K562 (cell line): ENCODE data around the gene SMAD5. TPM values are rescaled to one million over a fixed set of nuclear protein-coding genes. Genes with fewer than 3 reads are reported as not detected.

Source experiments
- ATAC-seq: fragments of 200-7000 bp; cut with Tn5 transposase; 3 replicates; pipeline ENCODE4 v1.9.1; 2020; ENCODE audit warnings: moderate library complexity
- BruUV-seq: library from RNA; stranded (reverse); fragments of 400-500 nt; replicated peaks from 2 replicates; lab custom pipeline; 2021; lab: Mats Ljungman, UMichigan
- CTCF ChIA-PET: fragments of 300-600 bp; formaldehyde crosslinking; extraction: SDS; loops from one replicate; lab custom pipeline; 2021; ENCODE audit warnings: low intra/inter-chr PET ratio; lab: Yijun Ruan, JAX
- POLR2A ChIA-PET: fragments of 300-600, 350-650 bp; sonication (Branson Sonifier 250); formaldehyde crosslinking; extraction: SDS; loops from one replicate; lab custom pipeline; 2021; ENCODE audit warnings: antibody characterized with exemption, inconsistent platforms; lab: Yijun Ruan, JAX
- DNase-seq, 4 experiments: peaks; one replicate each; pipeline versions ENCODE4 v3.0.0 to v3.0.0-alpha.2; 2011 to 2018; ENCODE audit warnings: low spot score in 3 of 4, mixed read lengths in 3 of 4; ENCODE audit errors: extremely low read depth in 1 of 4
- FAIRE-seq: peaks from 2 replicates; lab custom pipeline; 2011; peaks lifted over from hg19 to GRCh38; lab: Jason Lieb, UNC
- H2AFZ ChIP-seq: 2 replicates; pipeline ENCODE4 v1.6.0; 2011; ENCODE audit warnings: low read depth, low read length, control low read depth, inconsistent platforms
- H3K27ac ChIP-seq: fragments of 200-600 bp; 3 replicates; pipeline ENCODE4 v1.8.0; 2011; ENCODE audit warnings: low read depth, mild to moderate bottlenecking, control low read depth, inconsistent platforms, low read length, moderate library complexity, mixed read lengths; ENCODE audit errors: extremely low read depth
- H3K27me3 ChIP-seq, 2 experiments: fragments of 300-600 bp in 1 of 2; 2 replicates in 1 of 2; 3 replicates in 1 of 2; pipeline versions ENCODE4 v1.6.0 to v1.8.0; 2011; ENCODE audit warnings: inconsistent platforms in 2 of 2, low read length in 2 of 2, mild to moderate bottlenecking in 1 of 2, mixed read lengths in 1 of 2, moderate library complexity in 1 of 2; ENCODE audit not compliant: control insufficient read depth in 2 of 2, insufficient read depth in 2 of 2
- H3K36me3 ChIP-seq: fragments of 300-600 bp; 3 replicates; pipeline ENCODE4 v1.8.0; 2011; ENCODE audit warnings: mild to moderate bottlenecking, low read length, inconsistent platforms; ENCODE audit not compliant: control insufficient read depth, insufficient read depth
- H3K4me1 ChIP-seq, 2 experiments: fragments of 200-600 bp in 1 of 2; replicated peaks in 1 of 2; 2 replicates in 1 of 2; 3 replicates in 1 of 2; pipeline versions ENCODE4 v1.5.1 to v1.8.0; 2011; ENCODE audit warnings: inconsistent platforms in 2 of 2, low read length in 2 of 2, mild to moderate bottlenecking in 1 of 2, mixed read lengths in 1 of 2, moderate library complexity in 1 of 2; ENCODE audit not compliant: control insufficient read depth in 2 of 2, insufficient read depth in 2 of 2
- H3K4me2 ChIP-seq: 2 replicates; pipeline ENCODE4 v1.6.1; 2011; ENCODE audit warnings: low read length, control low read depth, inconsistent platforms, mixed read lengths; ENCODE audit not compliant: insufficient read depth
- H3K4me3 ChIP-seq: fragments of 200-600 bp; sonication (generic), shearing (Covaris generic); 2 replicates; pipeline ENCODE4 v1.5.1; 2016; ENCODE audit warnings: control low read depth, inconsistent platforms
- H3K79me2 ChIP-seq: fragments of 200-600 bp; 3 replicates; pipeline ENCODE4 v1.8.0; 2011; ENCODE audit warnings: low read length, inconsistent platforms; ENCODE audit not compliant: control insufficient read depth, insufficient read depth
- H3K9ac ChIP-seq, 2 experiments: 2 replicates each; pipeline versions ENCODE4 v1.6.0 to v1.6.1; 2011; ENCODE audit warnings: low read depth in 2 of 2, low read length in 2 of 2, control low read depth in 1 of 2, inconsistent platforms in 1 of 2, mild to moderate bottlenecking in 1 of 2, mixed read lengths in 1 of 2; ENCODE audit not compliant: insufficient read depth in 1 of 2
- H3K9me1 ChIP-seq: one replicate; pipeline ENCODE4 v1.6.0; 2011; ENCODE audit warnings: inconsistent platforms, mild to moderate bottlenecking, low read length, moderate library complexity; ENCODE audit not compliant: control insufficient read depth, insufficient read depth
- H3K9me3 ChIP-seq: replicated peaks from 2 replicates; pipeline ENCODE4 v1.5.1; 2011; ENCODE audit warnings: low read depth, low read length, inconsistent platforms; ENCODE audit not compliant: control insufficient read depth, insufficient read depth
- H4K20me1 ChIP-seq: replicated peaks from 2 replicates; pipeline ENCODE4 v1.6.1; 2011; ENCODE audit warnings: low read length, inconsistent platforms, mixed read lengths; ENCODE audit not compliant: control insufficient read depth, insufficient read depth
- FOXA3 ChIP-seq, 2 experiments: fragments of 450-650 bp in 1 of 2; sonication (generic) in 1 of 2; formaldehyde crosslinking; IDR thresholded peaks in 1 of 2; conservative IDR thresholded peaks in 1 of 2; 2 replicates each; pipeline versions ENCODE4 v1.4.0 to v1.8.0; 2020 to 2022; ENCODE audit warnings: mild to moderate bottlenecking in 2 of 2, missing genetic modification reagents in 1 of 2
- FOXM1 ChIP-seq, 2 experiments: fragments of 450-650 bp in 1 of 2; sonication (generic) in 1 of 2; formaldehyde crosslinking in 1 of 2; IDR thresholded peaks; 2 replicates each; pipeline versions ENCODE4 v1.6.1 to v1.9.0; 2017 to 2022; ENCODE audit warnings: low read depth in 2 of 2, mild to moderate bottlenecking in 2 of 2, missing genetic modification reagents in 1 of 2, moderate library complexity in 1 of 2
- KHSRP ChIP-seq: fragments of 450-650 bp; IDR thresholded peaks from 2 replicates; pipeline ENCODE4 v1.6.1; 2017
- MED1 ChIP-seq: sonication (generic); formaldehyde crosslinking; IDR thresholded peaks from 2 replicates; pipeline ENCODE4 v1.8.1; 2023; ENCODE audit warnings: missing genetic modification reagents, borderline replicate concordance
- POLR2G ChIP-seq: fragments of 200-400 bp; formaldehyde crosslinking; IDR thresholded peaks from 2 replicates; pipeline ENCODE4 v1.6.1; 2017; ENCODE audit warnings: low read depth, mild to moderate bottlenecking, antibody characterized with exemption, low read length, moderate library complexity
- RBM15 ChIP-seq: fragments of 200-400 bp; formaldehyde crosslinking; IDR thresholded peaks from 2 replicates; pipeline ENCODE4 v1.6.1; 2018; ENCODE audit warnings: mild to moderate bottlenecking, low read length, moderate library complexity; ENCODE audit not compliant: insufficient read depth
- SAP30 ChIP-seq: fragments of 200-600 bp; sonication (generic); IDR thresholded peaks from 2 replicates; pipeline ENCODE4 v1.6.1; 2012; ENCODE audit warnings: borderline replicate concordance, low read depth, mild to moderate bottlenecking, moderate library complexity, low read length, control low read depth, inconsistent platforms; ENCODE audit not compliant: insufficient read depth, poor library complexity, severe bottlenecking
- SPI1 ChIP-seq: IDR thresholded peaks from 2 replicates; pipeline ENCODE4 v1.6.1; 2011; ENCODE audit warnings: low read depth, low read length, control low read depth, borderline replicate concordance
- TCF7 ChIP-seq: sonication (generic); IDR thresholded peaks from 2 replicates; pipeline ENCODE4 v1.6.1; 2016; ENCODE audit warnings: antibody characterized with exemption, borderline replicate concordance
- WGBS: fragments of 100-300 bp; shearing (Covaris generic); methylation state at CpG from one replicate; pipeline ENCODE4 v1.1.6; 2016; ENCODE audit warnings: low coverage, mixed read lengths; ENCODE audit not compliant: insufficient coverage; ENCODE audit errors: missing lambda C conversion rate; 5-methylcytosine and 5-hydroxymethylcytosine counted together
- in situ Hi-C: fragments of 300-500 bp; cut with MboI; formaldehyde crosslinking; loops from 4 replicates; pipeline ENCODE4 v1.15.0; 2018; ENCODE audit warnings: inconsistent platforms, mixed read lengths
- intact Hi-C: fragments of 100-400 bp; cut with micrococcal nuclease; formaldehyde crosslinking; loops from 2 replicates; pipeline ENCODE4 v1.14.2; 2022
- polyA plus RNA-seq, 8 experiments: library from polyadenylated mRNA; depleted of rRNA in 4 of 8; stranded (reverse) in 5 of 8; unstranded in 3 of 8; fragments of >200 nt; fragmentation: Nextera tagmentation in 2 of 8; fragmentation: Illumina TruSeq in 1 of 8; extraction: Ambion mirVana in 2 of 8; extraction: Trizol in 1 of 8; gene quantifications; 2 replicates each; pipeline versions ENCODE4 v1.2.1 to v1.2.3, GENCODE V29; 2011 to 2014; ENCODE audit warnings: inconsistent platforms in 1 of 8, missing spikeins in 1 of 8
- total RNA-seq, 7 experiments: library from RNA; depleted of rRNA in 6 of 7; stranded (reverse); fragments of >200 nt in 6 of 7; fragmentation: Illumina TruSeq in 2 of 7; extraction: Trizol in 2 of 7; gene quantifications; 2 replicates each; pipeline versions ENCODE4 v1.2.1 to v1.2.3, GENCODE V29; 2011 to 2021; ENCODE audit warnings: low replicate concordance in 1 of 7
- TF ChIP-seq, protein P1 (sequence below): fragments of 450-650 bp; formaldehyde crosslinking; IDR thresholded peaks from 2 replicates; pipeline ENCODE4 v1.4.0; 2020; ENCODE audit warnings: mild to moderate bottlenecking, moderate library complexity
- TF ChIP-seq, protein P2 (sequence below): sonication (generic); formaldehyde crosslinking; IDR thresholded peaks from 2 replicates; pipeline ENCODE4 v1.8.1; 2023; ENCODE audit warnings: mild to moderate bottlenecking, missing genetic modification reagents

Gene SMAD5
- total and polyA plus RNA-seq, 9 of the 15 experiments (the other 6 are each of a cell fraction or from before 2014, with no cell fraction given), result 12.4 to 53.9 (median 20.3) TPM

DNA sequence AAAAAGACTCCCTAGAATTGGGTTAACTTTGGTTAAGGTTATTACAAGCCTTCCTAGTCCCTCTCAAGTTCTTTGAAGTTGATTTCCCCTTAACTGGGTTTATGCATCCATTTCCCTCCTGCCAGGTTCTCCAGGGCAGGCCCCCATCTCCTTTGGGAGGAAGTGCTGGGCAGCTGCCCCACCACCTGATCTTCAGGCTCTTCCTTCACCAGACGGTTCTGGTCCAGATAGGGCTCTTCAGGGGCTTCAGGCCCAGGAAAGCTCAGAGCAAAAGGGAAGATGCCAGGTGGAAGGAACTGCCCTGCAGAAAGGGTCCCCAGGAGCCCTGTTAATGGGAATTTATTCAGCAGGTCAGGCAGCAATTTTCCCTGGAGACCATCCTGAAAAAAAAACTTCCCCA is 58.3 kb downstream of the SMAD5 start:
- no peak overlapping the region for H3K27ac ChIP-seq
- no peak overlapping the region for H3K9ac ChIP-seq
- ChIA-PET CTCF (no interaction called here), POLR2A (no interaction called here)
- no peaks in the 10 kb centered on the region for H3K9me1 ChIP-seq
- peaks cover 7 to 20% of the 10 kb centered on the region in 2 experiments; a peak in 4 of 5 replicates for H3K4me1 ChIP-seq
- in situ Hi-C loops, result no loop called here
- peaks cover 0 to 27% of the 10 kb centered on the region in 2 experiments for H3K27me3 ChIP-seq
- WGBS, result 45% methylated on average over 1 of the region's 1 CpG
- H3K9me3 ChIP-seq, result no peaks in the 10 kb centered on the region
- 0 out of 2 replicates have a peak, but pooled peaks have one; percentile 10 for TF ChIP-seq SPI1
- no peak for TF ChIP-seq TCF7
- H2AFZ ChIP-seq, result no peak overlapping the region
- no TSS peak for BruUV-seq
- no peak overlapping the region for H3K4me2 ChIP-seq
- no peak for ATAC-seq
- DNase-seq, result no peak
- H3K79me2 ChIP-seq, result no peaks in the 10 kb centered on the region
- H3K4me3 ChIP-seq, result no peak overlapping the region
- no peaks in the 10 kb centered on the region for H3K36me3 ChIP-seq
- intact Hi-C loops, result no loop called here
- no peaks in the 10 kb centered on the region for H4K20me1 ChIP-seq
- FAIRE-seq, result no peak

GRCh38 chr5:136191304-136192014 is 58.8 kb downstream of the SMAD5 start:
- Histone ChIP-seq H3K4me3 (no peak overlapping the region), H3K4me2 (no peak overlapping the region), H3K9ac (no peak overlapping the region), H3K27ac (no peak overlapping the region), H3K79me2 (no peaks in the 10 kb centered on the region), H3K9me3 (no peaks in the 10 kb centered on the region), H2AFZ (no peak overlapping the region), H3K36me3 (no peaks in the 10 kb centered on the region), H3K27me3 (peaks cover 0 to 27% of the 10 kb centered on the region in 2 experiments), H3K4me1 (peaks cover 7 to 20% of the 10 kb centered on the region in 2 experiments; a peak in 4 of 5 replicates), H3K9me1 (no peaks in the 10 kb centered on the region), H4K20me1 (no peaks in the 10 kb centered on the region)
- WGBS, result 92% methylated on average over 28 of the region's 44 CpGs
- DNase-seq, result no peak
- in situ Hi-C loops (no loop called here), intact Hi-C loops (no loop called here)
- POLR2A ChIA-PET, result no interaction called here
- FAIRE-seq, result no peak
- no peak for ATAC-seq
- no TSS peak for BruUV-seq
- CTCF ChIA-PET, result no interaction called here
- TF ChIP-seq, protein P1, sequence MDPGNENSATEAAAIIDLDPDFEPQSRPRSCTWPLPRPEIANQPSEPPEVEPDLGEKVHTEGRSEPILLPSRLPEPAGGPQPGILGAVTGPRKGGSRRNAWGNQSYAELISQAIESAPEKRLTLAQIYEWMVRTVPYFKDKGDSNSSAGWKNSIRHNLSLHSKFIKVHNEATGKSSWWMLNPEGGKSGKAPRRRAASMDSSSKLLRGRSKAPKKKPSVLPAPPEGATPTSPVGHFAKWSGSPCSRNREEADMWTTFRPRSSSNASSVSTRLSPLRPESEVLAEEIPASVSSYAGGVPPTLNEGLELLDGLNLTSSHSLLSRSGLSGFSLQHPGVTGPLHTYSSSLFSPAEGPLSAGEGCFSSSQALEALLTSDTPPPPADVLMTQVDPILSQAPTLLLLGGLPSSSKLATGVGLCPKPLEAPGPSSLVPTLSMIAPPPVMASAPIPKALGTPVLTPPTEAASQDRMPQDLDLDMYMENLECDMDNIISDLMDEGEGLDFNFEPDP, result no peak
- no peak for TF ChIP-seq POLR2G
- no peak for TF ChIP-seq KHSRP
- no peak for TF ChIP-seq MED1 (CRISPR knock-in tag)
- TF ChIP-seq SAP30, result no peak
- TF ChIP-seq, protein P2, sequence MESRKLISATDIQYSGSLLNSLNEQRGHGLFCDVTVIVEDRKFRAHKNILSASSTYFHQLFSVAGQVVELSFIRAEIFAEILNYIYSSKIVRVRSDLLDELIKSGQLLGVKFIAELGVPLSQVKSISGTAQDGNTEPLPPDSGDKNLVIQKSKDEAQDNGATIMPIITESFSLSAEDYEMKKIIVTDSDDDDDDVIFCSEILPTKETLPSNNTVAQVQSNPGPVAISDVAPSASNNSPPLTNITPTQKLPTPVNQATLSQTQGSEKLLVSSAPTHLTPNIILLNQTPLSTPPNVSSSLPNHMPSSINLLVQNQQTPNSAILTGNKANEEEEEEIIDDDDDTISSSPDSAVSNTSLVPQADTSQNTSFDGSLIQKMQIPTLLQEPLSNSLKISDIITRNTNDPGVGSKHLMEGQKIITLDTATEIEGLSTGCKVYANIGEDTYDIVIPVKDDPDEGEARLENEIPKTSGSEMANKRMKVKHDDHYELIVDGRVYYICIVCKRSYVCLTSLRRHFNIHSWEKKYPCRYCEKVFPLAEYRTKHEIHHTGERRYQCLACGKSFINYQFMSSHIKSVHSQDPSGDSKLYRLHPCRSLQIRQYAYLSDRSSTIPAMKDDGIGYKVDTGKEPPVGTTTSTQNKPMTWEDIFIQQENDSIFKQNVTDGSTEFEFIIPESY (CRISPR knock-in tag), result no peak
- no peak for TF ChIP-seq FOXA3 (CRISPR knock-in tag; conservative IDR thresholded peaks at IDR 0.05 in 1 of 2, IDR thresholded peaks at IDR 0.05 in 1 of 2)
- no peak for TF ChIP-seq RBM15
- no peak for TF ChIP-seq FOXM1 (IDR thresholded peaks at IDR 0.05; ENCODE audit: low read depth)
- TF ChIP-seq FOXM1 (CRISPR knock-in tag; IDR thresholded peaks at IDR 0.05; ENCODE audit: low read depth), result no peak
